ENCODE results near the gene ZNF214.

DNA sequence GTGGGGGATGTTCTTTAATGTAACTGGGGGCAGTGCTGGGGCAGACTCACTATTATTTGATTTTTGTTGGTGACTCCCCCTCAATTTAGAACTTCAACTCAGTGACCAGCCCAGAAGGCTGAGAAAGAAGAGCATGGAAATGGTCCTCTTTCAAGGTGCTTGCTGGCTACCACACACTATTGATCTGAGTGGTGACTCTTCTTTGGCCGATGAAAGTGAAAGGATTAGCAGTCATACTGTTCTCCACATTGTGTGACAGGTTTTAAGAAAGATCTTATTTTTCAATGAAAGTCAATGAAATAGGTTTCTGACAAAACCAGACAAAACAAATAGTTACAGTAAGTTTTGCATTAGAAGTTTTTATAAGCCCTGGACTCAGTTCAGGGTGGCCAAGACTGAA is 30.0 kb upstream of the ZNF214 start:
- TF ChIP-seq, protein P1, sequence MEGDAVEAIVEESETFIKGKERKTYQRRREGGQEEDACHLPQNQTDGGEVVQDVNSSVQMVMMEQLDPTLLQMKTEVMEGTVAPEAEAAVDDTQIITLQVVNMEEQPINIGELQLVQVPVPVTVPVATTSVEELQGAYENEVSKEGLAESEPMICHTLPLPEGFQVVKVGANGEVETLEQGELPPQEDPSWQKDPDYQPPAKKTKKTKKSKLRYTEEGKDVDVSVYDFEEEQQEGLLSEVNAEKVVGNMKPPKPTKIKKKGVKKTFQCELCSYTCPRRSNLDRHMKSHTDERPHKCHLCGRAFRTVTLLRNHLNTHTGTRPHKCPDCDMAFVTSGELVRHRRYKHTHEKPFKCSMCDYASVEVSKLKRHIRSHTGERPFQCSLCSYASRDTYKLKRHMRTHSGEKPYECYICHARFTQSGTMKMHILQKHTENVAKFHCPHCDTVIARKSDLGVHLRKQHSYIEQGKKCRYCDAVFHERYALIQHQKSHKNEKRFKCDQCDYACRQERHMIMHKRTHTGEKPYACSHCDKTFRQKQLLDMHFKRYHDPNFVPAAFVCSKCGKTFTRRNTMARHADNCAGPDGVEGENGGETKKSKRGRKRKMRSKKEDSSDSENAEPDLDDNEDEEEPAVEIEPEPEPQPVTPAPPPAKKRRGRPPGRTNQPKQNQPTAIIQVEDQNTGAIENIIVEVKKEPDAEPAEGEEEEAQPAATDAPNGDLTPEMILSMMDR (IDR thresholded peaks at IDR 0.05) = no peak
- TF ChIP-seq POLR2A (IDR thresholded peaks at IDR 0.05) = no peak
